ENCODE measurements around the gene PDCD4. TPM values are rescaled to one million over a fixed set of nuclear protein-coding genes. Genes with fewer than 3 reads are reported as not detected.

PDCD4 gene
- total and polyA plus RNA-seq, 4 donors, result 14.7 to 94.4 (median 25.1) TPM

DNA sequence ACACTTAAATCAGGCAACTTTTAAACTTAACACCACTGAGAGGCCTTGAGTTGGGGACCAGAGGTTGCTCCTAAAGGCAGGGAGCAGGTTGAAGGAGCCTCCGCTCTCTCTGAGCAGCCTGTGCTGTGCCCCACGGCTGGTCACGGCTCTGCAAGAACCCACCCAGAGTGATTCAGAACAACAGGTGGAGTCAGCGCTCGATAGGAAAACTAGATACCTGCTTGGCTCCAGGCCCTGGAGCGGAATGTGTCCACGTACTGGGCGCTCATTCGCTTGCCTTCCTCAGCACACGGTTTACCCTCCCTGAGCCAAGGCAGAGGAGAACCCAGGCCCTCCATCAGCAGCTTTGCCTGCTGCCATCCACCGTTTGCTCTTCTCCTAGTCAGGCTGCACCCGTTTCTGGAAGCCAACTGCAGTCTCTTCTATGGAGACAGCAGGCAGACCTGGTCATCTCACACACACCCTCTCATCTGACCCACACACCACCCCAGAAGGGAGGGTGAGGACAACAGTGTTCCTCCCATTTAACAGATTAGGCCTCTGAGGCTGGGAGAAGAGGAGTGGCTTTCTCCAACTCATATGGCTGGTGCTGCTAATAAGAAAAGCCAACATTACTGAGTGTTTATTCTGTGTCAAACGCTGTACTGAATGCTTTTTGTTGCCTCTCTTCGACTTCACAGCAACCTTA, 37.6 kb upstream of the PDCD4 start (continued):
- TF ChIP-seq, protein P1, sequence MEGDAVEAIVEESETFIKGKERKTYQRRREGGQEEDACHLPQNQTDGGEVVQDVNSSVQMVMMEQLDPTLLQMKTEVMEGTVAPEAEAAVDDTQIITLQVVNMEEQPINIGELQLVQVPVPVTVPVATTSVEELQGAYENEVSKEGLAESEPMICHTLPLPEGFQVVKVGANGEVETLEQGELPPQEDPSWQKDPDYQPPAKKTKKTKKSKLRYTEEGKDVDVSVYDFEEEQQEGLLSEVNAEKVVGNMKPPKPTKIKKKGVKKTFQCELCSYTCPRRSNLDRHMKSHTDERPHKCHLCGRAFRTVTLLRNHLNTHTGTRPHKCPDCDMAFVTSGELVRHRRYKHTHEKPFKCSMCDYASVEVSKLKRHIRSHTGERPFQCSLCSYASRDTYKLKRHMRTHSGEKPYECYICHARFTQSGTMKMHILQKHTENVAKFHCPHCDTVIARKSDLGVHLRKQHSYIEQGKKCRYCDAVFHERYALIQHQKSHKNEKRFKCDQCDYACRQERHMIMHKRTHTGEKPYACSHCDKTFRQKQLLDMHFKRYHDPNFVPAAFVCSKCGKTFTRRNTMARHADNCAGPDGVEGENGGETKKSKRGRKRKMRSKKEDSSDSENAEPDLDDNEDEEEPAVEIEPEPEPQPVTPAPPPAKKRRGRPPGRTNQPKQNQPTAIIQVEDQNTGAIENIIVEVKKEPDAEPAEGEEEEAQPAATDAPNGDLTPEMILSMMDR (IDR thresholded peaks at IDR 0.05; ENCODE audit: low read depth, low read length, missing input control), result no peak
- TF ChIP-seq TAF1 (conservative IDR thresholded peaks at IDR 0.05) (no peak), HNF4A (conservative IDR thresholded peaks at IDR 0.05) (no peak)

DNA sequence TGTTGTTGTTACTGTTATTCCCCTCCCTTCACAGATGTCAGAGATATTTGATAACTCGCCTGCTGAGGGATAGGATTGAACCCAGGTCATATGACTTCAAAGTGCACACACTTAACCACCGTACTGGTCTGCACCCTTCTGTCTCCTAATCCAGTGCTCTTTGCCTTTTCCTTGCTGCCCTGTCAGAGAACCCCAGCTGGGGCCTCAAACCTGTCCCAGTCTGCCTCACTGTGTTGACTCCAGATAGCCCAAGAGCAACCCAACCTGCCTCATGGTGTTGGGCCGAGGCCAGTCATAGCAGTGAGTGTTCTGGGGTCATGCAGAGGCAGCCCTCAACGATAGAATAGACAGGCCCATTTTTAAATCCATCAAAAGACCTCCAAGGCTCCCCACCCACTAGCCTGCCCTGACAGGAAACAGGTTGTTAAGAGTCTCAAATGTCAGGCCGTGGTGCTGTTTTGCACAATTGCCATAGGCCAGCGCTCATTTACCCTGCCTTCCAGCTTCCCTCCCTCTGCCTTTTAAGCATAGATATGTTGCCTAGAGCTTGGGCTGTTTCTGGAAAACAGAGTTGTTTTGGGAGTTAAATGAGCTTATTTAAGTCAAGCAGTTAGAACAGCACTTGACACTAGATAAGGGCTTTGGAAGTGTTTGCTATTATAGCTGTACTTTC, 37.0 kb upstream of the PDCD4 start:
- Histone ChIP-seq H3K4me1 (ENCODE audit: control insufficient read depth in 4 of 4, insufficient read depth in 4 of 4, low read length in 3 of 4) (no peaks in the 10 kb centered on the region), H3K36me3 (ENCODE audit: control insufficient read depth in 4 of 4, insufficient read depth in 3 of 4, low read depth in 1 of 4, low read length in 3 of 4) (no peaks in the 10 kb centered on the region), H3K27me3 (ENCODE audit: control insufficient read depth in 4 of 4, insufficient read depth in 4 of 4, low read length in 3 of 4) (no peaks in the 10 kb centered on the region), H3K27ac (ENCODE audit: low read depth in 1 of 2, low read length in 2 of 2) (no peak overlapping the region), H3K9me3 (ENCODE audit: control insufficient read depth in 4 of 4, low read length in 3 of 4) (no peaks in the 10 kb centered on the region), H3K9ac (ENCODE audit: low read depth in 1 of 2, low read length in 2 of 2) (no peak overlapping the region), H3K4me3 (ENCODE audit: low read depth in 1 of 3, low read length in 3 of 3) (no peak overlapping the region)
- DNase-seq (ENCODE audit: low spot score), result no peak
- 72% methylated on average over 6 of the region's 6 CpGs for WGBS
- TF ChIP-seq, protein P2, sequence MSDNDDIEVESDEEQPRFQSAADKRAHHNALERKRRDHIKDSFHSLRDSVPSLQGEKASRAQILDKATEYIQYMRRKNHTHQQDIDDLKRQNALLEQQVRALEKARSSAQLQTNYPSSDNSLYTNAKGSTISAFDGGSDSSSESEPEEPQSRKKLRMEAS (IDR thresholded peaks at IDR 0.05), result no peak
- TF ChIP-seq RAD21 (IDR thresholded peaks at IDR 0.05) (no peak), GABPA (IDR thresholded peaks at IDR 0.05 in 1 of 2, conservative IDR thresholded peaks at IDR 0.05 in 1 of 2) (no peak)

DNA sequence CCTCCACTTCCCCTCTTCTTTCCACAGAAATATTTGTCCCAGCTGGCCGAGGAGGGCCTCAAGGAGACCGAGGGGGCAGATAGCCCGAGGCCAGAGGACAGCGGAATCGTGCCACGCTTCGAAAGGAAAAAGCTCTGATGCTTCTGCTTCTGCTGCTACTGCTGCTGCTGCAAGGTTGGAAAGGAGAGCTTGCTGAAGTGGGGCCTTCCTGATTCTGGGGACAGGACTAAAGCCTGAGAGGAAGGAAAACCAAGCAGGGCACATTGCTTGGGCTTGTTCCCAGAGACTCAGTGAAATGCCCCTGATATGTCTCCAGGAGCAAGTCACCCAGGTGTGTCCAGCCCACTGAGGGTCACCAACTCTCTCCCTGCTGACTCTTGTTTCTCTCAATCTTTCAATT, 35.9 kb upstream of the PDCD4 start:
- Histone ChIP-seq H3K27ac (ENCODE audit: low read depth in 1 of 2, low read length in 2 of 2) (no peak overlapping the region), H3K9me3 (ENCODE audit: control insufficient read depth in 4 of 4, low read length in 3 of 4) (no peaks in the 10 kb centered on the region), H3K27me3 (ENCODE audit: control insufficient read depth in 4 of 4, insufficient read depth in 4 of 4, low read length in 3 of 4) (no peaks in the 10 kb centered on the region), H3K4me1 (ENCODE audit: control insufficient read depth in 4 of 4, insufficient read depth in 4 of 4, low read length in 3 of 4) (peaks cover 2 to 8% (median 5%) of the 10 kb centered on the region in 4 donors), H3K4me3 (ENCODE audit: low read depth in 1 of 3, low read length in 3 of 3) (no peak overlapping the region), H3K9ac (ENCODE audit: low read depth in 1 of 2, low read length in 2 of 2) (no peak overlapping the region), H3K36me3 (ENCODE audit: control insufficient read depth in 4 of 4, insufficient read depth in 3 of 4, low read depth in 1 of 4, low read length in 3 of 4) (no peaks in the 10 kb centered on the region)
- 75% methylated on average over 7 of the region's 7 CpGs for WGBS
- DNase-seq (ENCODE audit: low spot score), result no peak
- TF ChIP-seq RAD21 (IDR thresholded peaks at IDR 0.05), result no peak
- TF ChIP-seq GABPA (IDR thresholded peaks at IDR 0.05 in 1 of 2, conservative IDR thresholded peaks at IDR 0.05 in 1 of 2), result no peak

DNA sequence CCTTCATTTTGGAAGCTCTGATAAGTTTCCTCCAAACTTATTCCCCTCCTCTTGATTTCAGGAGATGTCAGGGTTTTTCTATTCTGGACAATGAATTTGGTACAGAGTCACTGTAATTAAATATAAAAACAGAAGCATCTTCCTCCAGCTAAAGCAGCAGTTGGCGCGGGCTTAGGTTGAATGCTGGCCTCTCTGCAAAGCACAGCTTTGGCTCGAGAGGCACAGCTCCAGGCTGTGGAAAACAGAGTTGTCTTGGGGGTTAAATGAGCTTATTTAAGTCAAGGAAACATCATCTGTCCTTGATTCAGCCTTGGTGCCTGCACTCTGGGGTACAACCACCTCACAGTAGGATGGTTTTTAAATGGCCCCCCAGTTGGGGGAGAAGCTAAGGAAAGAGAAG, 35.0 kb upstream of the PDCD4 start:
- Histone ChIP-seq H3K27ac (ENCODE audit: low read depth in 1 of 2, low read length in 2 of 2) (no peak overlapping the region), H3K27me3 (ENCODE audit: control insufficient read depth in 4 of 4, insufficient read depth in 4 of 4, low read length in 3 of 4) (no peaks in the 10 kb centered on the region), H3K4me1 (ENCODE audit: control insufficient read depth in 4 of 4, insufficient read depth in 4 of 4, low read length in 3 of 4) (peaks cover 2 to 11% (median 7%) of the 10 kb centered on the region in 4 donors), H3K36me3 (ENCODE audit: control insufficient read depth in 4 of 4, insufficient read depth in 3 of 4, low read depth in 1 of 4, low read length in 3 of 4) (no peaks in the 10 kb centered on the region), H3K9ac (ENCODE audit: low read depth in 1 of 2, low read length in 2 of 2) (no peak overlapping the region), H3K4me3 (ENCODE audit: low read depth in 1 of 3, low read length in 3 of 3) (no peak overlapping the region), H3K9me3 (ENCODE audit: control insufficient read depth in 4 of 4, low read length in 3 of 4) (no peaks in the 10 kb centered on the region)
- TF ChIP-seq HNF4G (IDR thresholded peaks at IDR 0.05) (no peak), HNF4A (conservative IDR thresholded peaks at IDR 0.05) (no peak), TAF1 (conservative IDR thresholded peaks at IDR 0.05) (no peak), NR2F2 (IDR thresholded peaks at IDR 0.05) (no peak), GABPA (IDR thresholded peaks at IDR 0.05 in 1 of 2, conservative IDR thresholded peaks at IDR 0.05 in 1 of 2) (no peak), JUND (IDR thresholded peaks at IDR 0.05) (no peak), YY1 (IDR thresholded peaks at IDR 0.05) (no peak), EGR1 (IDR thresholded peaks at IDR 0.05; ENCODE audit: low read depth in 2 of 2) (no peak), FOXA2 (IDR thresholded peaks at IDR 0.05) (no peak), RAD21 (IDR thresholded peaks at IDR 0.05) (no peak), SP1 (IDR thresholded peaks at IDR 0.05) (no peak), RXRA (IDR thresholded peaks at IDR 0.05) (no peak), FOXA1 (IDR thresholded peaks at IDR 0.05) (no peak)
- TF ChIP-seq, protein P1 (IDR thresholded peaks at IDR 0.05; ENCODE audit: low read depth, low read length, missing input control), result no peak
- TF ChIP-seq, protein P3, sequence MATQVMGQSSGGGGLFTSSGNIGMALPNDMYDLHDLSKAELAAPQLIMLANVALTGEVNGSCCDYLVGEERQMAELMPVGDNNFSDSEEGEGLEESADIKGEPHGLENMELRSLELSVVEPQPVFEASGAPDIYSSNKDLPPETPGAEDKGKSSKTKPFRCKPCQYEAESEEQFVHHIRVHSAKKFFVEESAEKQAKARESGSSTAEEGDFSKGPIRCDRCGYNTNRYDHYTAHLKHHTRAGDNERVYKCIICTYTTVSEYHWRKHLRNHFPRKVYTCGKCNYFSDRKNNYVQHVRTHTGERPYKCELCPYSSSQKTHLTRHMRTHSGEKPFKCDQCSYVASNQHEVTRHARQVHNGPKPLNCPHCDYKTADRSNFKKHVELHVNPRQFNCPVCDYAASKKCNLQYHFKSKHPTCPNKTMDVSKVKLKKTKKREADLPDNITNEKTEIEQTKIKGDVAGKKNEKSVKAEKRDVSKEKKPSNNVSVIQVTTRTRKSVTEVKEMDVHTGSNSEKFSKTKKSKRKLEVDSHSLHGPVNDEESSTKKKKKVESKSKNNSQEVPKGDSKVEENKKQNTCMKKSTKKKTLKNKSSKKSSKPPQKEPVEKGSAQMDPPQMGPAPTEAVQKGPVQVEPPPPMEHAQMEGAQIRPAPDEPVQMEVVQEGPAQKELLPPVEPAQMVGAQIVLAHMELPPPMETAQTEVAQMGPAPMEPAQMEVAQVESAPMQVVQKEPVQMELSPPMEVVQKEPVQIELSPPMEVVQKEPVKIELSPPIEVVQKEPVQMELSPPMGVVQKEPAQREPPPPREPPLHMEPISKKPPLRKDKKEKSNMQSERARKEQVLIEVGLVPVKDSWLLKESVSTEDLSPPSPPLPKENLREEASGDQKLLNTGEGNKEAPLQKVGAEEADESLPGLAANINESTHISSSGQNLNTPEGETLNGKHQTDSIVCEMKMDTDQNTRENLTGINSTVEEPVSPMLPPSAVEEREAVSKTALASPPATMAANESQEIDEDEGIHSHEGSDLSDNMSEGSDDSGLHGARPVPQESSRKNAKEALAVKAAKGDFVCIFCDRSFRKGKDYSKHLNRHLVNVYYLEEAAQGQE (IDR thresholded peaks at IDR 0.05), result no peak
- TF ChIP-seq, protein P4, sequence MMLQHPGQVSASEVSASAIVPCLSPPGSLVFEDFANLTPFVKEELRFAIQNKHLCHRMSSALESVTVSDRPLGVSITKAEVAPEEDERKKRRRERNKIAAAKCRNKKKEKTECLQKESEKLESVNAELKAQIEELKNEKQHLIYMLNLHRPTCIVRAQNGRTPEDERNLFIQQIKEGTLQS (IDR thresholded peaks at IDR 0.05), result no peak
- no peak for DNase-seq (ENCODE audit: low spot score)
- WGBS, result over 99% methylated on average over 3 of the region's 3 CpGs

Data from liver (tissue), 9 donors.